Keratinocyte (primary cell): ENCODE results near the gene ACACA. TPM values are rescaled to one million over a fixed set of nuclear protein-coding genes. Genes with fewer than 3 reads are reported as not detected.

ENCODE experiments used
- DNase-seq: peaks from one replicate; pipeline ENCODE4 v3.0.0-alpha.2; 2011; ENCODE audit warnings: low read depth, missing footprints, low spot score
- FAIRE-seq: peaks from 2 replicates; lab custom pipeline; 2011; peaks lifted over from hg19 to GRCh38; lab: Jason Lieb, UNC
- H2AFZ ChIP-seq: 2 replicates; pipeline ENCODE4 v1.6.0; 2012; ENCODE audit warnings: low read length, control low read depth, inconsistent platforms; ENCODE audit not compliant: control insufficient read depth
- H3K27ac ChIP-seq: 2 replicates; pipeline ENCODE4 v1.5.1; 2011; ENCODE audit warnings: low read length; ENCODE audit not compliant: control insufficient read depth, insufficient read depth
- H3K27me3 ChIP-seq: 3 replicates; pipeline ENCODE4 v1.6.0; 2011; ENCODE audit warnings: low read length; ENCODE audit not compliant: control insufficient read depth, insufficient read depth; ENCODE audit errors: extremely low read depth
- H3K36me3 ChIP-seq, 2 experiments: 2 replicates in 1 of 2; 3 replicates in 1 of 2; pipeline ENCODE4 v1.5.1; 2011; ENCODE audit warnings: low read length in 2 of 2, mild to moderate bottlenecking in 1 of 2; ENCODE audit not compliant: control insufficient read depth in 2 of 2, insufficient read depth in 2 of 2; ENCODE audit errors: extremely low read depth in 1 of 2
- H3K4me1 ChIP-seq: 3 replicates; pipeline ENCODE4 v1.5.1; 2011; ENCODE audit warnings: low read length; ENCODE audit not compliant: control insufficient read depth, insufficient read depth; ENCODE audit errors: extremely low read depth
- H3K4me2 ChIP-seq: 3 replicates; pipeline ENCODE4 v1.6.0; 2011; ENCODE audit warnings: low read depth, low read length; ENCODE audit not compliant: control insufficient read depth, insufficient read depth; ENCODE audit errors: extremely low read depth
- H3K4me3 ChIP-seq, 3 experiments: fragments of 200-600 bp in 1 of 3; sonication (generic) in 1 of 3; 2 replicates in 2 of 3; 3 replicates in 1 of 3; pipeline ENCODE4 v1.5.1; 2011 to 2016; ENCODE audit warnings: low read length in 3 of 3, mild to moderate bottlenecking in 3 of 3, control low read depth in 2 of 3, inconsistent platforms in 1 of 3, low read depth in 1 of 3, mixed read lengths in 1 of 3, mixed run types in 1 of 3, moderate library complexity in 1 of 3; ENCODE audit not compliant: control insufficient read depth in 2 of 3, insufficient read depth in 2 of 3; ENCODE audit errors: extremely low read depth in 1 of 3
- H3K79me2 ChIP-seq: 2 replicates; pipeline ENCODE4 v1.6.0; 2012; ENCODE audit warnings: low read length; ENCODE audit not compliant: control insufficient read depth, insufficient read depth
- H3K9ac ChIP-seq: 3 replicates; pipeline ENCODE4 v1.6.0; 2011; ENCODE audit warnings: low read length; ENCODE audit not compliant: control insufficient read depth, insufficient read depth; ENCODE audit errors: extremely low read depth
- H3K9me1 ChIP-seq: 3 replicates; pipeline ENCODE4 v1.6.0; 2011; ENCODE audit warnings: low read length; ENCODE audit not compliant: control insufficient read depth, insufficient read depth; ENCODE audit errors: extremely low read depth
- H3K9me3 ChIP-seq: 2 replicates; pipeline ENCODE4 v1.5.1; 2012; ENCODE audit warnings: low read depth, low read length; ENCODE audit not compliant: control insufficient read depth
- H4K20me1 ChIP-seq: 3 replicates; pipeline ENCODE4 v1.6.0; 2011; ENCODE audit warnings: low read length; ENCODE audit not compliant: control insufficient read depth, insufficient read depth; ENCODE audit errors: extremely low read depth
- CTCF ChIP-seq, 3 experiments: IDR thresholded peaks in 1 of 3; conservative IDR thresholded peaks in 1 of 3; optimal IDR thresholded peaks in 1 of 3; 2 replicates in 2 of 3; 3 replicates in 1 of 3; pipeline versions ENCODE3 to v1.5.1; 2011; ENCODE audit warnings: low read length in 3 of 3, mild to moderate bottlenecking in 3 of 3, moderate library complexity in 2 of 3, control low read depth in 1 of 3, inconsistent platforms in 1 of 3; ENCODE audit not compliant: insufficient read depth in 2 of 3; ENCODE audit errors: extremely low read depth in 1 of 3
- EZH2 ChIP-seq: IDR thresholded peaks from one replicate; pipeline ENCODE4 v1.6.1; 2012; ENCODE audit warnings: inconsistent platforms, mild to moderate bottlenecking, low read length, moderate library complexity
- dilution Hi-C: fragments of 300-500 bp; cut with MboI; formaldehyde crosslinking; loops from one replicate; pipeline ENCODE4 v1.7.0; 2020; ENCODE audit warnings: low sequenced_read_pairs; ENCODE audit not compliant: extremely low pct_ligation_motif_present
- polyA plus RNA-seq, 5 experiments: library from polyadenylated mRNA; depleted of rRNA in 3 of 5; stranded (reverse) in 3 of 5; stranded (forward) in 1 of 5; unstranded in 1 of 5; fragments of >200 nt; gene quantifications; 1 replicate in 1 of 5; 2 replicates in 3 of 5; 3 replicates in 1 of 5; pipeline versions ENCODE4 v1.2.1 to v1.2.3, GENCODE V29; 2011 to 2012; ENCODE audit warnings: missing spikeins in 2 of 5, low read depth in 1 of 5, low replicate concordance in 1 of 5

The ACACA gene
- polyA plus RNA-seq, 1 donor (not counting 4 experiments of a cell fraction or from before 2014, with no cell fraction given), result 85.8 TPM

- dilution Hi-C loops, result no loop called here
Measured at GRCh38 chr17:37315601-37316000, 91.0 kb downstream of the ACACA start.

DNA sequence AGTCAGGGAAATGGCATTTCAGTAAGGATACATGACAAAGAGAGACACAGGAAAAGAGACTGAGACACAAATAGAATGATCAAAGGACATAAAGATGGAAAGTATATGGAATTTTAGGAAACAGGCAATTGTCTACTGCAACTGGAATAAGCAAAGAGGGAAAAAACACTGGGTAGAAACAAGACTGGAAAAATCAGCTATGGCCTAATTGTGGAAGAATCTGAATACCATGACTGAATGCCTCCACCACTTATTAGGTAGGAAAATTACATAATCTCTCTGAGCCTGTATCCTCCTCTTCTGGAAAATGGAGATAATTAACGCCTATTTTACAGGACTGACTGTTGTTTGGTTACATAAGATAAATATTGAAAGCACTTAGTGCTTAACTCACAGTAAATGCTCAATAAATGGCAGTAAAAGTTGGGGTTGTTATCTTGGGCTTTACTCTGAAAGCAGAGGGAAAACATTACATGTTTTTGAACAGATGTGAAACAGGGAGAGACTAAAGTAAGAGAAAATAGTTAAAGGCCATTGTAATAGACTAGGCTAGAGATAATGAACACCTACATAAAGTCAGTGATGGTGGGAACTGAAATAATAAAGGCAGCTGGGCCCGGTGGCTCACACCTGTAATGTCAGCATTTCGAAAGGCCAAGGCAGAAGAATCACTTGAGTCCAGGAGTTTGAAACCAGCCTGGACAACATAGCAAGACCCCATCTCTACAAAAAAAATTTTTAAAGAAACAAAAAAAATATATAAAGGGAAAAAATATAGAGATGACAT is 94.3 kb downstream of the ACACA start:
- H2AFZ ChIP-seq, result no peak overlapping the region
- DNase-seq (no peak), FAIRE-seq (no peak)
- H3K36me3 ChIP-seq, result peaks cover 6 to 7% of the 10 kb centered on the region in 2 experiments
- H3K4me2 ChIP-seq, result no peak overlapping the region
- H3K9ac ChIP-seq, result no peak overlapping the region
- no peaks in the 10 kb centered on the region for H4K20me1 ChIP-seq
- dilution Hi-C loops, result no loop called here
- no peaks in the 10 kb centered on the region for H3K9me3 ChIP-seq
- peaks cover 14% of the 10 kb centered on the region for H3K4me1 ChIP-seq
- peaks cover 3% of the 10 kb centered on the region for H3K9me1 ChIP-seq
- no peaks in the 10 kb centered on the region for H3K27me3 ChIP-seq
- TF ChIP-seq CTCF (optimal IDR thresholded peaks at IDR 0.05 in 1 of 3, IDR thresholded peaks at IDR 0.05 in 1 of 3, conservative IDR thresholded peaks at IDR 0.05 in 1 of 3; ENCODE audit: extremely low read depth in 1 of 3, insufficient read depth in 2 of 3, low read length in 3 of 3), result no peak
- TF ChIP-seq EZH2, result no peak
- H3K27ac ChIP-seq, result no peak overlapping the region
- peaks cover 64% of the 10 kb centered on the region for H3K79me2 ChIP-seq
- no peak overlapping the region for H3K4me3 ChIP-seq

More at GRCh38 chr17:37315601-37316000, 91.0 kb downstream of the ACACA start:
- Histone ChIP-seq H3K9ac (no peak overlapping the region), H3K4me2 (no peak overlapping the region), H3K79me2 (peaks cover 66% of the 10 kb centered on the region), H3K4me3 (no peak overlapping the region), H3K9me1 (no peaks in the 10 kb centered on the region), H2AFZ (no peak overlapping the region), H3K27me3 (no peaks in the 10 kb centered on the region), H3K36me3 (peaks cover 9 to 11% of the 10 kb centered on the region in 2 experiments), H3K27ac (no peak overlapping the region), H3K4me1 (no peaks in the 10 kb centered on the region), H3K9me3 (no peaks in the 10 kb centered on the region), H4K20me1 (no peaks in the 10 kb centered on the region)
- no peak for DNase-seq
- TF ChIP-seq CTCF (optimal IDR thresholded peaks at IDR 0.05 in 1 of 3, IDR thresholded peaks at IDR 0.05 in 1 of 3, conservative IDR thresholded peaks at IDR 0.05 in 1 of 3; ENCODE audit: extremely low read depth in 1 of 3, insufficient read depth in 2 of 3, low read length in 3 of 3) (no peak), EZH2 (no peak)
- FAIRE-seq, result no peak
